HEK293 (cell line): Measurements from ENCODE around the gene DCHS2.

Source experiments
- CTCF ChIA-PET: fragments of 350-600 bp; formaldehyde crosslinking; extraction: SDS; loops from one replicate; lab custom pipeline; 2021; ENCODE audit warnings: antibody characterized with exemption; lab: Yijun Ruan, JAX
- POLR2A ChIA-PET: fragments of 300-600 bp; formaldehyde crosslinking; extraction: SDS; loops from one replicate; lab custom pipeline; 2020; ENCODE audit warnings: antibody characterized with exemption, inconsistent platforms; lab: Yijun Ruan, JAX
- H3K27ac ChIP-seq: fragments of 200-500 bp; sonication (Bioruptor generic); 2 replicates; pipeline ENCODE4 v1.5.1; 2014; ENCODE audit warnings: low read depth, low read length, control low read depth, inconsistent platforms; ENCODE audit errors: extremely low read depth
- H3K36me3 ChIP-seq, 2 experiments: fragments of 200-500 bp in 1 of 2; sonication (Bioruptor generic) in 1 of 2; 1 replicate in 1 of 2; 2 replicates in 1 of 2; pipeline ENCODE4 v1.5.1; 2014 to 2017; ENCODE audit warnings: inconsistent platforms in 2 of 2, low read length in 2 of 2; ENCODE audit not compliant: control insufficient read depth in 2 of 2, insufficient read depth in 1 of 2
- H3K4me1 ChIP-seq: fragments of 200-500 bp; sonication (Bioruptor generic); 2 replicates; pipeline ENCODE4 v1.5.1; 2014; ENCODE audit warnings: mild to moderate bottlenecking, low read length, inconsistent platforms; ENCODE audit not compliant: control insufficient read depth, insufficient read depth
- H3K4me3 ChIP-seq: 2 replicates; pipeline ENCODE4 v1.5.1; 2011; ENCODE audit warnings: low read depth, mild to moderate bottlenecking, control low read depth, low read length, moderate library complexity
- H3K9me3 ChIP-seq: fragments of 200-500 bp; sonication (Bioruptor generic); 2 replicates; pipeline ENCODE4 v1.5.1; 2014; ENCODE audit warnings: low read depth, low read length, inconsistent platforms; ENCODE audit not compliant: control insufficient read depth, insufficient read depth
- ATF2 ChIP-seq: fragments of 450-650 bp; formaldehyde crosslinking; IDR thresholded peaks from 2 replicates; pipeline ENCODE4 v1.5.1; 2016; ENCODE audit warnings: missing biosample characterization, missing genetic modification characterization, low read depth
- BCL11B ChIP-seq: fragments of 450-650 bp; formaldehyde crosslinking; IDR thresholded peaks from 2 replicates; pipeline ENCODE4 v1.5.1; 2016; ENCODE audit warnings: low read depth, missing biosample characterization, missing genetic modification characterization
- HOXA7 ChIP-seq: sonication (generic); formaldehyde crosslinking; IDR thresholded peaks from 2 replicates; pipeline ENCODE4 v1.8.1; 2022; ENCODE audit warnings: missing genetic modification reagents, borderline replicate concordance
- MYNN ChIP-seq: fragments of 450-650 bp; formaldehyde crosslinking; IDR thresholded peaks from 2 replicates; pipeline ENCODE4 v1.5.1; 2016; ENCODE audit warnings: missing biosample characterization, missing genetic modification characterization, borderline replicate concordance
- SP7 ChIP-seq: fragments of 450-650 bp; formaldehyde crosslinking; IDR thresholded peaks from 2 replicates; pipeline ENCODE4 v1.5.1; 2016; ENCODE audit warnings: missing biosample characterization, missing genetic modification characterization
- ZBTB21 ChIP-seq: fragments of 450-650 bp; formaldehyde crosslinking; IDR thresholded peaks from 2 replicates; pipeline ENCODE4 v1.5.1; 2017; ENCODE audit warnings: missing biosample characterization, missing genetic modification characterization
- ZFHX2 ChIP-seq: fragments of 450-650 bp; formaldehyde crosslinking; conservative IDR thresholded peaks from 2 replicates; pipeline ENCODE4 v1.5.1; 2016; ENCODE audit warnings: missing biosample characterization, missing genetic modification characterization
- ZFP41 ChIP-seq: fragments of 450-650 bp; formaldehyde crosslinking; IDR thresholded peaks from 2 replicates; pipeline ENCODE4 v1.5.1; 2016; ENCODE audit warnings: missing biosample characterization, missing genetic modification characterization, borderline replicate concordance
- ZNF10 ChIP-seq: fragments of 450-650 bp; formaldehyde crosslinking; IDR thresholded peaks from 2 replicates; pipeline ENCODE4 v1.5.1; 2017; ENCODE audit warnings: missing biosample characterization, missing genetic modification characterization
- ZNF157 ChIP-seq: fragments of 450-650 bp; formaldehyde crosslinking; IDR thresholded peaks from 2 replicates; pipeline ENCODE4 v1.5.1; 2016; ENCODE audit warnings: missing biosample characterization, missing genetic modification characterization
- ZNF350 ChIP-seq: fragments of 450-650 bp; formaldehyde crosslinking; IDR thresholded peaks from 2 replicates; pipeline ENCODE4 v1.5.0; 2017; ENCODE audit warnings: missing biosample characterization, mild to moderate bottlenecking, missing genetic modification characterization
- ZNF449 ChIP-seq: fragments of 450-650 bp; formaldehyde crosslinking; IDR thresholded peaks from 2 replicates; pipeline ENCODE4 v1.5.1; 2017; ENCODE audit warnings: missing biosample characterization, mild to moderate bottlenecking, missing genetic modification characterization, moderate library complexity
- ZNF510 ChIP-seq: fragments of 450-650 bp; formaldehyde crosslinking; IDR thresholded peaks from 2 replicates; pipeline ENCODE4 v1.5.1; 2018; ENCODE audit warnings: mild to moderate bottlenecking, missing genetic modification characterization, missing biosample characterization; ENCODE audit not compliant: insufficient replicate concordance
- ZNF521 ChIP-seq: fragments of 450-650 bp; formaldehyde crosslinking; IDR thresholded peaks from 2 replicates; pipeline ENCODE4 v1.5.1; 2017; ENCODE audit warnings: missing biosample characterization, mild to moderate bottlenecking, missing genetic modification characterization
- ZNF624 ChIP-seq: fragments of 450-650 bp; formaldehyde crosslinking; IDR thresholded peaks from 2 replicates; pipeline ENCODE4 v1.5.1; 2017; ENCODE audit warnings: missing biosample characterization, missing genetic modification characterization
- ZNF629 ChIP-seq: fragments of 450-650 bp; formaldehyde crosslinking; IDR thresholded peaks from 2 replicates; pipeline ENCODE4 v1.5.1; 2017; ENCODE audit warnings: missing biosample characterization, missing genetic modification characterization
- ZNF701 ChIP-seq: fragments of 450-650 bp; formaldehyde crosslinking; IDR thresholded peaks from 2 replicates; pipeline ENCODE4 v1.5.1; 2016; ENCODE audit warnings: missing biosample characterization, missing genetic modification characterization
- ZNF707 ChIP-seq: fragments of 450-650 bp; formaldehyde crosslinking; IDR thresholded peaks from 2 replicates; pipeline ENCODE4 v1.5.1; 2016; ENCODE audit warnings: missing biosample characterization, missing genetic modification characterization
- ZNF747 ChIP-seq: fragments of 450-650 bp; formaldehyde crosslinking; IDR thresholded peaks from 2 replicates; pipeline ENCODE4 v1.5.1; 2016; ENCODE audit warnings: missing biosample characterization, missing genetic modification characterization
- ZNF791 ChIP-seq: fragments of 450-650 bp; formaldehyde crosslinking; IDR thresholded peaks from 2 replicates; pipeline ENCODE4 v1.5.1; 2016; ENCODE audit warnings: missing biosample characterization, missing genetic modification characterization

DCHS2 gene

GRCh38 chr4:154310578-154310977 is 181.0 kb downstream of the DCHS2 start:
- H3K9me3 ChIP-seq: no peaks in the 10 kb centered on the region
- CTCF ChIA-PET: interaction anchor here (1.4 kb wide), 1 partner anchor 39 kb away, joined by 3 read pairs; no protein-coding TSS in a partner anchor
- POLR2A ChIA-PET: no interaction called here

GRCh38 chr4:154308207-154308606 is 183.4 kb downstream of the DCHS2 start:
- no peaks in the 10 kb centered on the region for H3K4me1 ChIP-seq
- TF ChIP-seq ZNF707 (tag by site-specific recombination) (peak; percentile 83), BCL11B (tag by site-specific recombination) (no peak), ZNF629 (tag by site-specific recombination) (no peak)
- ChIA-PET CTCF (no interaction called here), POLR2A (no interaction called here)
- no peak overlapping the region for H3K27ac ChIP-seq
- no peak overlapping the region for H3K4me3 ChIP-seq
- no peaks in the 10 kb centered on the region for H3K36me3 ChIP-seq
- no peaks in the 10 kb centered on the region for H3K9me3 ChIP-seq

More at GRCh38 chr4:154310578-154310977, 181.0 kb downstream of the DCHS2 start:
- H3K36me3 ChIP-seq: no peaks in the 10 kb centered on the region
- no peaks in the 10 kb centered on the region for H3K4me1 ChIP-seq
- H3K27ac ChIP-seq: no peak overlapping the region
- no peak overlapping the region for H3K4me3 ChIP-seq
- TF ChIP-seq ZNF521 (no peak), ZNF157 (tag by site-specific recombination) (no peak), ZBTB21 (tag by site-specific recombination) (no peak), ATF2 (tag by site-specific recombination) (peak; percentile 68), ZNF350 (tag by site-specific recombination) (no peak), ZNF701 (tag by site-specific recombination) (no peak)

- TF ChIP-seq ZNF624 (tag by site-specific recombination): no peak
- CTCF ChIA-PET: no interaction called here
These were observed 184.1 kb downstream of the DCHS2 start for GRCh38 chr4:154307451-154307850.

GRCh38 chr4:154305616-154306015 is 186.0 kb downstream of the DCHS2 start:
- no peaks in the 10 kb centered on the region for H3K36me3 ChIP-seq
- H3K9me3 ChIP-seq: no peaks in the 10 kb centered on the region
- ChIA-PET CTCF (no interaction called here), POLR2A (no interaction called here)
- H3K4me1 ChIP-seq: no peaks in the 10 kb centered on the region
- no peak overlapping the region for H3K27ac ChIP-seq
- H3K4me3 ChIP-seq: no peak overlapping the region
- TF ChIP-seq ZFHX2 (no peak), ZNF10 (tag by site-specific recombination) (no peak), ZNF747 (tag by site-specific recombination) (no peak), ZNF510 (tag by site-specific recombination) (no peak), ZNF521 (no peak), ZBTB21 (tag by site-specific recombination) (no peak), ZFP41 (tag by site-specific recombination) (no peak), ZNF791 (tag by site-specific recombination) (no peak), ZNF449 (tag by site-specific recombination) (no peak), HOXA7 (CRISPR knock-in tag) (no peak), MYNN (tag by site-specific recombination) (no peak), SP7 (tag by site-specific recombination) (no peak)

More at GRCh38 chr4:154307451-154307850, 184.1 kb downstream of the DCHS2 start:
- no peak overlapping the region for H3K4me3 ChIP-seq
- H3K36me3 ChIP-seq: no peaks in the 10 kb centered on the region
- H3K27ac ChIP-seq: no peak overlapping the region
- H3K9me3 ChIP-seq: no peaks in the 10 kb centered on the region
- POLR2A ChIA-PET: no interaction called here
- H3K4me1 ChIP-seq: no peaks in the 10 kb centered on the region
